ENCODE data around the gene HIF1A. TPM values are rescaled to one million over a fixed set of nuclear protein-coding genes. Genes with fewer than 3 reads are reported as not detected.

The HIF1A gene
- total RNA-seq, 1 donor from 2014 or later, result 87.0 TPM

- peaks cover 0 to 4% of the 10 kb centered on the region in 2 donors for H3K4me1 ChIP-seq
- no peak overlapping the region for H3K27ac ChIP-seq
- DNase-seq (ENCODE audit: low spot score in 2 of 2), result no peak
- H3K27me3 ChIP-seq, result no peaks in the 10 kb centered on the region
- no peaks in the 10 kb centered on the region for H3K9me3 ChIP-seq
- intact Hi-C loops (cut with DNase I), result no loop called here
- no peak for TF ChIP-seq CTCF (IDR thresholded peaks at IDR 0.05)
- peaks cover under 1 to 1% of the 10 kb centered on the region in 2 donors for H3K36me3 ChIP-seq
- H3K4me3 ChIP-seq, result no peak overlapping the region
Observed at GRCh38 chr14:61716956-61717355, 21.6 kb downstream of the HIF1A start.

GRCh38 chr14:61718039-61718438 is 22.7 kb downstream of the HIF1A start:
- peaks cover 6 to 12% of the 10 kb centered on the region in 2 donors for H3K36me3 ChIP-seq
- no peaks in the 10 kb centered on the region for H3K9me3 ChIP-seq
- intact Hi-C loops (cut with DNase I), result no loop called here
- H3K4me3 ChIP-seq, result no peak overlapping the region
- H3K27ac ChIP-seq, result no peak overlapping the region
- no peak for TF ChIP-seq CTCF (IDR thresholded peaks at IDR 0.05)
- no peak for DNase-seq (ENCODE audit: low spot score in 2 of 2)
- no peaks in the 10 kb centered on the region for H3K27me3 ChIP-seq
- H3K4me1 ChIP-seq, result peaks cover 0 to 4% of the 10 kb centered on the region in 2 donors

- no peak for DNase-seq (ENCODE audit: low spot score in 2 of 2)
- Histone ChIP-seq H3K27me3 (no peaks in the 10 kb centered on the region), H3K9me3 (no peaks in the 10 kb centered on the region), H3K4me1 (peaks cover 0 to 4% of the 10 kb centered on the region in 2 donors), H3K4me3 (no peak overlapping the region), H3K36me3 (peaks cover 8 to 19% of the 10 kb centered on the region in 2 donors), H3K27ac (no peak overlapping the region)
- no peak for TF ChIP-seq CTCF (IDR thresholded peaks at IDR 0.05)
- intact Hi-C loops (cut with DNase I), result no loop called here
Observed at GRCh38 chr14:61719344-61720293, 24.3 kb downstream of the HIF1A start.

GRCh38 chr14:61720294-61720661 is 25.0 kb downstream of the HIF1A start:
- Histone ChIP-seq H3K4me3 (no peak overlapping the region), H3K27ac (no peak overlapping the region), H3K4me1 (peaks cover 0 to 4% of the 10 kb centered on the region in 2 donors), H3K36me3 (peaks cover 8 to 23% of the 10 kb centered on the region in 2 donors), H3K27me3 (no peaks in the 10 kb centered on the region), H3K9me3 (no peaks in the 10 kb centered on the region)
- DNase-seq (ENCODE audit: low spot score in 2 of 2), result no peak
- TF ChIP-seq CTCF (IDR thresholded peaks at IDR 0.05), result no peak
- intact Hi-C loops (cut with DNase I), result no loop called here

GRCh38 chr14:61720741-61721140 is 25.4 kb downstream of the HIF1A start:
- intact Hi-C loops (cut with DNase I), result no loop called here
- H3K27ac ChIP-seq, result no peak overlapping the region

More at GRCh38 chr14:61720741-61721140, 25.4 kb downstream of the HIF1A start:
- Histone ChIP-seq H3K4me1 (peaks cover 0 to 4% of the 10 kb centered on the region in 2 donors), H3K36me3 (peaks cover 8 to 23% of the 10 kb centered on the region in 2 donors), H3K27me3 (no peaks in the 10 kb centered on the region), H3K4me3 (no peak overlapping the region), H3K9me3 (no peaks in the 10 kb centered on the region)
- no peak for DNase-seq (ENCODE audit: low spot score in 2 of 2)
- no peak for TF ChIP-seq CTCF (IDR thresholded peaks at IDR 0.05)

Data from ascending aorta (tissue), 2 donors.